Epidermal melanocyte (primary cell): ENCODE data around the gene CALR.
"Not testable (repeated sequence)": the region's sequence is repeated elsewhere in the genome, so short reads cannot be mapped to it uniquely, and the experiment has no call there.

ENCODE experiments used
- DNase-seq: peaks from one replicate; pipeline ENCODE4 v3.0.0; 2011; ENCODE audit warnings: low spot score; ENCODE audit not compliant: insufficient read length

The CALR gene

GRCh38 chr19:12933287-12934072 lies 4.9 kb upstream of the CALR start, which contains the start of gene FARSA:
FARSA (minus strand) TSS chr19:12933711; CDS start chr19:12933696, 15 bp downstream.
- peak; percentile 85 for DNase-seq

- DNase-seq = no peak
Measured at GRCh38 chr19:12935071-12935470, 3.3 kb upstream of the CALR start.

GRCh38 chr19:12936582-12936981 lies 1.8 kb upstream of the CALR start:
- no peak for DNase-seq

GRCh38 chr19:12937093-12937926 lies 1.1 kb upstream of the CALR start:
- no peak for DNase-seq

GRCh38 chr19:12938779-12939601 lies 581 bp downstream of the CALR start:
- DNase-seq = no peak

- DNase-seq = no peak
Measured at GRCh38 chr19:12939975-12940423, 1.6 kb downstream of the CALR start.

GRCh38 chr19:12940897-12941296 lies 2.5 kb downstream of the CALR start:
- DNase-seq = no peak

GRCh38 chr19:12943437-12944044 lies 5.1 kb downstream of the CALR start:
- DNase-seq = no peak

GRCh38 chr19:12944104-12944674 lies 5.8 kb downstream of the CALR start:
- no peak for DNase-seq

- peak; percentile 96 for DNase-seq
Measured at GRCh38 chr19:12945479-12946091, 7.2 kb downstream of the CALR start, which contains the start of gene RAD23A. RAD23A (plus strand) TSS chr19:12945862; CDS start chr19:12945949, 87 bp downstream.

- DNase-seq = peak; percentile 32
Measured at GRCh38 chr19:12946092-12946721, 7.8 kb downstream of the CALR start.

- no peak for DNase-seq
Measured at GRCh38 chr19:12946731-12947496, 8.5 kb downstream of the CALR start.

GRCh38 chr19:12947702-12948611 lies 9.5 kb downstream of the CALR start:
- no peak for DNase-seq

- DNase-seq = no peak
Measured at GRCh38 chr19:12948612-12949362, 10.4 kb downstream of the CALR start.

GRCh38 chr19:12949363-12950283 lies 11.2 kb downstream of the CALR start:
- DNase-seq = no peak

GRCh38 chr19:12952050-12952449 lies 13.6 kb downstream of the CALR start:
- DNase-seq = not testable (repeated sequence)
